Stimulated activated CD8-positive, alpha-beta memory T cell treated with anti-CD3 and anti-CD28 coated beads, Interleukin-7, amount 100 ng/mL, for 24 hours (primary cell): ENCODE results near the gene ADD1.

Experiments used
- DNase-seq: peaks from one replicate; pipeline ENCODE4 v3.0.0-alpha.2; 2020; ENCODE audit warnings: low read depth

The ADD1 gene

DNA sequence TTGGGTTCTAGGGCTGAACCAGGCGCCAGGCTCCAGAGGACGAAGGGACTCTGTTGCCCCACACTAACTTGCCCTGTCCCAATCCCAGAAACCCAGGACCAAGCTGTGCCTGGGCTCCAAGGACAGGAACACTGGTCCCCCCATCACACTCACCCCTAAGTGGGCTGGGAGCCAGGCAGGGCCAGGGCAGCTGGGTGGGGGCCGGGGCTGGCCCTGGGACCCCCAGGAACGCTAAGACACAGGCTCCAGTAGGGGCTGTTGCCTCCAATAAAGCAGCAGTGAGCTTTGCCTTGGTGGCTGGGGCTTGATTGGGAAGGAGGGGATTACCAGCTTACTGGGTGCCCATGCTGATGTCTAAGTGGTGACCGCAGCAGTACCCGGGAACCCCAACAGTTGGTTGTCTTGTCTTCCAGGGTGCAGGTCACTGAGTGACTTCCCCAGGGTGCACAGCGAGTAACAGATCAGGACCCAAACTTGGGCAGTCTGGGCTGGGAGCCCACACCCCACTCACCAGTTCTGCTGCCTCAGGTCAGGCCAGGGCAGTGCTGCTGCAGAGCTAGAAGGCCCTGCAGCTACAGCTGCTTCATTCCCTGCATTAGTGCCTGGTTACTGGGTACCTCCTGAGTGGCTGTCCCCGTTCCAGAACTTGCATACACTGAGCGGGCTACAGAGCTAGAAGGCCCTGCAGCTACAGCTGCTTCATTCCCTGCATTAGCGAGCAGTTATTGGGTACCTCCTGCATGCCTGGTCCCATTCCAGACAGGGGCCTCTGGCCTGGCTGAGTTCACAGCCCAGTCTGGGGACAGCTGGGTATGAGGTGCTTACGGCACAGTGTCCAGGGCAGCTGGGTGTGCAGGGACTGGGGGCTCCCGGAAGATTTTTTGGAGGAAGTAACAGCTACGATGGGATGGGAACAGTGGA is 9.4 kb upstream of the ADD1 start:
- no peak for DNase-seq

DNA sequence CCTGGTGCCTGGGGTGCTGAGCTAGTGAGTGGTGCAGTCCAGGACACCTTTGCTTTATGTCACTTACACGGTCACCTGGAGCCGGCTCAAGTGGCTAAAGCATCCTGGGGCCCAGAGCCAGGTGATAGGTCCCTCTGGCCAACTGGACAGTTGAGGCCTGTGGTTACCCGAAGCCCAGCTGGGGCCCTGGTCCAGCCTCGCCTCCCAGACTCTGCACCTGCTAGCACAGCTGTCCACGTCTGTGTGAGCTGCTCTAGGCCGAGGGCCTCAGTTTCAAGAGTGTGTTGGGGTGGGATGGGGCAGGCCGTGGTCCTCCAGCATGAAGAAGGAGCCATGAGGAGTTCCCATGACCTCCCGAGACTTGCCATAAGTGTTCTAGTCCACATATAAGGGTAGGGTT is 7.7 kb upstream of the ADD1 start:
- no peak for DNase-seq

DNA sequence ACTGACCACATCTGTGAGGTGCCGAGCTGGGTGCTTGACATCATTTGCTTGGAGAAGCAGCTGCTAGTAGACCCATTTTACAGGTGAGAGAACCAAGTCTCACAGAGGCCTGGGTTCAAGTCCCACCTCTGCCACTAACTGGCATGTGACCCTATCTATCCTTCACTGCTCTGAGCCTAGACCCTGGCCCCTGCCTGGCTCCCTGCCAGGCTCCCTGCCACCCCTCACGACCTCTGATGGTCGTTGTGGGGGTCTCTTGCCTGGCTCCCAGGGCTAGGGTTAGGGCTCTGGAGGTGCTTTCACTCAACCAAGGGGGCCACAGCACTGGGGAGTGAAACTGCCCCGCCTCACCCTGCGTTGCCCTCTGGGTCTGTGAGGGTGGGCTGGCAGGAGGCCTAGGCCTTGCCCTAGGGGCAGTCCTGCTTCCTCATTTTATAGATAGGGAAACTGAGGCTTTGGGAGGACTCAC is 7.2 kb upstream of the ADD1 start:
- no peak for DNase-seq

DNA sequence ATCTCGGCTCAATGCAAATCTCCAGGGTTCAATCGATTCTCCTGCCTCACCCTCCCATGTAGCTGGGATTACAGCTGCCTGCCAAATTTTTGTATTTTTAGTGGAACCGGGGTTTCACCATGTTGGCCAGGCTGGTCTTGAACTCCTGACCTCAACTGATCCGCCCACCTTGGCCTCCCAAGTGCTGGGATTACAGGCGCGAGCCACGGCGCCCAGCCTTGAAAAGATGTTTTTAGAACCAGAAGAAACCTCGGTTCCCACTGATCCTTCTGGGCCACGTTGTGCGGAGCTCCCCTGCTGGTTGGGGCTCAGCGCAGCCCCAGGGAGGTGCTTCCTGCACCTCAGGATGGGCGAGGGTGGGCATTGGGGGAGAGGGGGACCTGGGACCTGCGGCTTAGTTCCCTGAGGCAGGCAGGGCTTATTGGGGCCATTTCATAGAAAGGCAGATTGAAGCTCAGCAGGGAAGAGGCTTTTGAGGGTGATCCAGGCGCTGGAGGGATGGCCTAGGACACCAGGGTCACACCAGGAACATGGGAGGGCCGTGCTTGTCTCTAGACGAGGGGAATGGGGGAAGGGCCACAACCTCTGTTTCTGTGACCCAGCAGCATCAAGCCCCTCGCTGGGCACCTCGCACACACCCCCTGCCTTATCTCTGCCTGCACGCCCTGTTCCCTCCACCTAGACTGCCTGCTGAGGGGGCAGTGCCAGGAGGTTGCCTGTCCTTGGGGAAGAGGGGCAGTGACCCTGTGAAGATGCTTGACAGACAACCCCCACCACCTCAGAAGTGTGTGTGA is 6.3 kb upstream of the ADD1 start:
- DNase-seq = no peak

DNA sequence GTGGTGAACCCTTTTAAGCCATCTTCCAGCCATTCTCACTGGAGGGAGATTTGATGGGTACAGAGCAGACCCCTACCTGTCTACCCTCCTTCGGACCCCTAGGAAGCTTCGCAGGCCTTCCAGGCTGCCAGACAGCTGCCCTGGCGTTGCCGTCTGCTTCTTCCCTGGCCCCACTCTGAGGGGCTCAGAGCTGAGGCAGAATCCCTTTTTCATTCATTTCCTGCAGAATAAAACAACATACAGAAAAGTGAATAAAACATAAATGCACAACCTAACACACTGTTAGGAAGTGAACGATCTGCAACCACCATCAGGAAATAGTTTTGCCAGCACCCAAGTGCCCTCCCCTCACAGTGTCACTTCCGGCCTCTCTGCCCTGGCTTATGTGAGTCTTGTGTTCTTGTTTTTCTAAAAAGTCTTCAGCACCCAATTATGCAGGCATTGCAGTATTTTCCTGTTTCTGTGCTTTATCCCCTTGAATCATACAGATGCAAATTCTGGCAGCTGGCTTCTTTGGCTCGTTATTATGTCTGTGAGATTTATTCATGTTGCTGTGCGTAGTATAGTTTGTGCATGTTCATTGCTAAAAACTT is 5.6 kb upstream of the ADD1 start:
- peak; percentile 34 for DNase-seq

DNA sequence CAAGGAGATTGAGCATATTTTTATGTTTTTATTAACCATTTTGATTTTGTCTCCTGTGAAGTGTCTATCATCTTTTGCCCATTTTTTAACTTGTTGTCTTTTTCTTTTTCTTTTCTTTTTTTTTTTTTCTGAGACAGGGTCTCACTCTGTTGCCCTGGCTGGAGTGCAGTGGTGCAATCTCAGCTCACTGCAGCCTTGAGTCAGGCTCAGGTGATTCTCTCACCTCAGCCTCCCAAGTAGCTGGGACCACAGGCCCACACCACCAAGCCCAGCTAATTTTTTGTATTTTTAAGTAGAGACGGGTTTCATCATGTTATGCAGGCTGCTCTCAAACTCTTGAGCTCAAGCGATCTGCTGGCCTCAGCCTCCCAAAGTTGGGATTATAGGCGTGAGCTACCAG is 4.6 kb upstream of the ADD1 start:
- no peak for DNase-seq

DNA sequence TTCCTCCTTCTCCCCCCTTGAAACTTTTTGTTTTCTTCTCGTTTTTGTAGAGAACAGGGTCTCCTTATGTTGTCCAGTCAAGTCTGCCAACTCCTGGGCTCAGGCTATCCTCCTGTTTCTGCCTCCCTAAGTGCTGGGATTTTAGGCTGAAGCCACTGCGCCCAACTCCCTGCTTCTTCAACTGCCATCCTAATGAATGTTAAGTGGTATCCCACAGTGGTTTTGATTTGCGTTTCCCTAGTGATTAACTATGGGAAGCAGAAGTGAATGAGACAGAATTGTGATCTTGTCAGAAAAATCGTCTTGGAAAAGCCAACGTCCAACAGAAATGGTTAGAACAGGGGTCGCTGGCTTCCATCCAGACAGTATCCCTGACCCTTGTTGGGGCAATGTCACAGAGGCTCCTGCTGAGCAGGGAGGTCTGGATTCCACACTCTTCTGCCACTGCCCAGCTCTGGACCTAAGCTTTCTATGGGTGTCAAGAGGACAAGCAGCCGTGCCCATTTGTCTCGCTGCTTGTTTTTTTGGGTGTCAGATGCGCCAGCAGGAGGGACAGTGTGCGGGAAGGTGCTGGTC is 869 bp upstream of the ADD1 start:
- DNase-seq = no peak

DNA sequence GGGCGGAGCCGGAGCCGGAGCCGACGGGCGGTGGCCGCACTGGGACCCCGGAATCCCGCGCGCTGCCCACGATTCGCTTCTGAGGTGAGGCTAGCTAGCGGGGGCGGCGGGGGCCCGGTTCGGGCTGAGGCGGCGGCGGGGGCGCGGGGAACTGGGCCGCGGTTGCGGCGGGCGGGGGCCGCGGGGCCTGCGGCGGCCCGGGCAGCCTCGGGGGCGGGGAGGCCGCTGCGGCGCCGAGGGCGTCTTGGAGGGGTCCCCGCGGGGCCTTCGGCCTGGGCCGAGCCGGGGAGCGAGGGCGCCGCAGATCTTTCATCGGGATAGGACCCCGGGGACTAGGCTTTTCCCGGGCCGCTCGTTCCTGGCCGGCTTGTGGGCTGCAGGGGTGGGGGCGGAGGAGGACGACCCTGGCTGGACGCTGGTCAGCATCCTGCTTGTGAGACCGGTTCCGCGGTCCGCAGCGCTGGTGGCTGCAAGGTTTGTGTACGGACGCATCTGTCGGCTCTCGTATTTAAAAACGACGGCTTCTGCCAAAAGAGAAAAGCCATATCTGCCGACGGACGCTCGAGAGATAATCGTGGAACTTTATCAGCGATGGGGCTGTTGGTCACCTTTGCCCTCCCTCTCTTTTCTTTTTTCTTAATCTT is 419 bp downstream of the ADD1 start:
- no peak for DNase-seq

DNA sequence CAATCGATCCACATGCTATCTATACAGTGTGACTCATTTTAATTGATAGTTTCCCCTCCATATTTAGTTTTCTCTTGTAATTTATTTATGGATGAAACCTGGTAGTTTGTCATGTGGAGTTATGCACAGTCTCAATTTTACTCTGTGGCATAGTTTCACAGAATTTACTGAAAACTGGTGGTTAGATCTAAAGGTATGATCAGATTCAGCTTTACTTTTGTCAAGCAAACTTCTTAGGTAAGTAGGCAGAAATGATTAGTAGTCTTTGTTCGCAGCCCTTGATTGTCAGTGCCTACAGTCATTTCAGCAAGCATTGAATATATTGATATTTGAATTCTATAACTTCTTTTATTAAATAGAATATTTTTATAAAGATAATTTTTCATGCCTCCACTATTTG is 2.5 kb downstream of the ADD1 start:
- no peak for DNase-seq

DNA sequence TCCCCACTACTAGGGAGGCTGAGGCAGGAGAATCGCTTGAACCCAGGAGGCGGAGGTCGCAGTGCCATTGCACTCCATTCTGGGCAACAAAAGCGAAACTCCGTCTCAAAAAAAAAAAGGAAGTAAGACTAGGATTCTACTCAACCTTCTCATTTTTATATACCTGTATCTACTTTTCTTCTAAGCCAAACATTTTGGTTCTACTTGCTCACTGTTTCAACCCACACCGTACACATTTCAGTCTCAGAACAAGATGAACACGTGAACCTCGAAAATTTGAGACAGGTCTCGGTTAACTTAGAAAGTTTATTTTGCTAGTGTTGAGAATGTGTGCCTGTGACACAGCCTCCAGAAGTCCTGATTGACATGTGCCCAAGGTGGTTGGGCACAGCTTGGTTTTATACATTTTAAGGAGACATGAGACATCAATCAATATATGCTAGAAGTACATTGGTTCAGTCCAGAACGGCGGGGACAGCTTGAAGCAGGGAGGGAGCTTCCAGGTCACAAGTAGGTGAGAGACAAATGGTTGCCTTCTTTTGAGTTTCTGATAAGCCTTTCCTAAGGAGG is 3.7 kb downstream of the ADD1 start:
- DNase-seq = no peak

DNA sequence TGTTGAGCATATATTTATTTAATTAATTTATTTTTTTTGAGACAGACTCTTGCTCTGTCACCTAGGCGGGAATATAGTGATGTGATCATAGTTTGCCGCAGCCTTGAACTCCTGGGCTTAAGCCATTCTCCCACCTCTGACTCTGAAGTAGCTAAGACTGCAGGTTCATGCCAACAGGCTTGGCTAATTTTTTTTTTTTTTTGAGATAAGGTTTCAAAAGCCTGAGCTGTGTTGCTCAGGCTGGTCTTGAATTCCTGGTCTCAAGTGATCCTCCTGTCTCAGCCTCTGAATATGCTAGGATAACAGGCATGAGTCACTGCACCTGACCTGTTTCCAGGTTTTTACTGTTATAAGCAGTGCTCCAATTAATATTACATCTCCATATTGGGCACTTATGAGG is 4.8 kb downstream of the ADD1 start:
- no peak for DNase-seq

DNA sequence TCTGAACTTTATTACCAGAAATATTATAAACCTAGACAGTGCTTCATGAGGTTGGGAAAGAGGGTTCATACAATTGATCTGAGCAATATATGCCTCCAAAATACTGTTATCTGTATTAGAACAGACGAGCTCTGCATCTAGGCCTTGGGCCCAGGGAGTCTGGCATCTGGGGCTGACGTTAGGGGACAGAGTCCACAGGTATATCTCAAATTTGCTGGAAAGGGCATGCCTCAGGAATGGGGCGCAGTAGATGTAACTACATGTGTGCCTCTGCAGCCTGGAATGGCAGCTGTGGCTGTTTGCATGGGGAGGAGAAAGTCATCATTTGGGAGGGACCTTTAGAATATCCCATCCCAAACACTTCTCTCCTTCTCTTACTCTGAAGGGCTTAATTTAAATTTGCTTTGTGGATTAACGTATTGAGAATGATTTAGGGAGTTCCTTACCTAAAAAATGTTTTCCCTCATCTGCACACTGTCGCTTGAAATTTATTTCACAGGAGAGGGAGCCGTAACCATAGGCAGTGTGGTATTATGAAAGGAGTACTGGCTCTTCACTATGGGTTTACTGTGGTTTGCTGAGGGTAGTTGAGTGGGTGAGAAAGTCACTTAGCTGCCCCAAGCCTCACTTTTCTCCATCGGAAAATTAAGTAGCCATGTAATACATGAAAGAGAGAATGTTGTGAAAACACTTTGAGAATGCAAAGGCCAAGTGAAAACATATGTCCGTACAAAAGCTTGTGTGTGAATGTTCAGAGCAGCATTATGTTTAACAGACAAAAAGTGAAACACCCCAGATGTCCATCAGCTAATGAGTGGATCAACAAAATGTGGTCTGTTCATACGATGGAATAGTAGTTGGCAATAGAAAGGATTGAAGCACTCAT is 5.9 kb downstream of the ADD1 start:
- no peak for DNase-seq

DNA sequence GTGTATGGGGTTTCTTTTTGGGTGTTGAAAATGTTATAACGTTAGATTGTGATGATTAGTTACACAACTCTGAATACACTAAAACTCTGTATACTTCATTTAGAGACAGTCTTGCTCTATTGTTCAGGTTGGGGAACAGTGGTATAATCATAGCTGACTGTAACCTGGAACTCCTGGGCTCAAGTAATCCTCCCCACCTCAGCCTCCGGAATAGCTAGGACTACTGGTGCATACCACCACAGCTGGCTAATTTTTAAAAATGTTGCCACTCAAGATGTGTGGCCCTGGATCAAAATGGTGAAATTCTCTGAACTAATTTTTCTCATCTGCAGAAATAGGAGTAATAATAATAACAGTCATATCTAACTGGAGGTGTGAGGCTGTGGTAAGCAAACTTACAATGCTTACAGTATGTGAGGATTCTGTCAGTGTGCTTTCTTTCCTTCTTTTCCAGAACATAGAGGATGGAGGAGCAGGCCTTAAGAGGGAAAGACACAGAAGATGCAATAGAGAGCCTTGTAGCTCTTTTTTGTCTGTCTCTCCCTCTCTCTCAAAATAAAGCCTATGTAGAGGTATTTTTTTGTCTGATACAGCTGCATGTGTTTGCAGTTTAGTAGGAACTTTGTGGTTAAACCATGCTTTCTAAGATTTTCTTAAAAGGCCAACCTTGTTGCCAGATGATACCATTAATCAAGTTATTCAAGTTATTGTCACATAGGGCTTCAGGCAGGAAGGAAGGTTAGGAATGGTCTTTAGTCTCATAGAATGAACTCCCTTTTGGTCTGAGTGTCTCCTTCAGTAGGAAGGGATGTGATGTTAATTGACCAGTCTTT is 7.5 kb downstream of the ADD1 start:
- DNase-seq = no peak

DNA sequence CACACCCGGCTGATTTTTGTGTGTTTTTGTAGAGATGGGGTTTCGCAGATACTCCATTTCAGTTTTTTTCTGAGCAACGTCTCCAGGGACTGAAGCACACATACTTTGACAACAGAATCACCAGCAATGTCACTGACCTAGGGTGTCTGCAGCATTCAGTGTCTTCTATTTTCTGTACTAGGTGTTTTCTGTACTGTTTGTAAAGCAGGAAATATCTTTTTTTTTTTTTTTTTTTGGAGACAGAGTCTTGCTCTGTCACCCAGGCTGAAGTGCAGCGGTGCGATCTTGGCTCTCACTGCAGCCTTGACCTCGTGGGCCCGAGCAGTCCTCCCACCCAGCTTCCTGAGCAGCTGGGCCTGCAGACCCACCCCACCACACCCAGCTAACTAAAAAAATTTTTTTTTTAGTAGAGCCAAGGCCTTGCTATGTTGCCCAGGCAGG is 8.9 kb downstream of the ADD1 start:
- DNase-seq = no peak

DNA sequence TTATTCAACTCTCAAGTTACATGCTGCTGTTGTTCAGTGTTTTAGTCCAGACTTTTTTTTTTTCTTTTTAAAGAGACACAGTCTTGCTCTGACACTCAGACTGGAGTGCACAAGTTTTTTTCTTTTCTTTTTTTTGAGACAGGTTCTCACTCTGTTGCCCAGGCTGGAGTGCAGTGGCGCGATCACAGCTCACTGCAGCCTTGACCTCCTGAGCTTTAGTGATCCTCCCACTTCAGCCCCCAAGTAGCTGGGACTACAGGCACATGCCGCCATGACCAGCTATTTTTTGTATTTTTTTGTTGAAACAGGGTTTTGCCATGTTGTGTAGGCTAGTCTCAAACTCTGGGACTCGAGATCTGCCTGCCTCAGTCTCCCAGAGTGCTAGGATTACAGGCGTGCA is 11.9 kb downstream of the ADD1 start:
- no peak for DNase-seq

DNA sequence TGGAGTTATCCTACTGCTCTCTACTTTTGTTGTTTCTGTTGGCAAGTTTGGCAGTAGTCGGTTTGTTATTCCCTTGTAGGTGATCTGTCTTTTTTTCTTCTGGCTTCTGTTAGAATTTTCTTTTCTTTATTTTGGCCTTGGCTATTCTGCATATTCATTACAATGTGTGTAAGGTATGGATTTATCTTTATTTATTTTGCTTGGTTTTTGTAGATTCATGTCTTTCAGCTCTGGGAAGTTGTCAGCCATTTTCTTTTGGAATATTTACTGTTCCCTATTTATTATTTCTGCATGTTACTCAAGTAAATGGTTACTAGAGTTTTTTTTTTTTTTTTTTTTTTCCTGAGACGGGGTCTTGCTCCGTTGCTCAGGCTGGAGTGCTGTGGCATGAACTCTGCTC is 12.6 kb downstream of the ADD1 start:
- no peak for DNase-seq

DNA sequence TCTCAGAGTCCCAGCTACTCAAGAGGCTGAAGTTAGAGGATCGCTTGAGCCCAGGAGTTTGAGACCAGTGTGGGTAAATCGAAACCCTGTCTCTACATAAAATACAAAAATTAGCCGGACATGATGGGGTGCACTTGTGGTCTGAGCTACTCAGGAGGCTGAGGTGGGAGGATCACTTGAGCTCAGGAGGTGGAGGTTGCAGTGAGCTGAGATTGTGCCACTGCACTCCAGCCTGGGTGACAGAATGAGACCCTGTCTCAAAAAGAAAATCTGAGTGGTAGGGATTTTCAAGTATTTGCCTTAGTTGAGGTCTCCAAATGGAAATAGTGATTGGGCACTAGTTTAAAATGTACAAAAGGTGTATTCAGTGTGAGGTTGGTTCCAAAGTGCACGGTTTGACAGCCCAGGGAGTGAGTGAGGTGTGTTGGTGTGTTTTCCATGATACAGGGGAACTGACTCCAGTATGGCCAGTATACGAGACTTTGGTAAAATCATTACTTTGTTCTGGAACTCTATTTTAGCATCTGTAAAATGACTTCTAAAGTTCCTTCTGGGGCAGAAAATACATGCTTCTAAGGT is 13.8 kb downstream of the ADD1 start:
- no peak for DNase-seq

DNA sequence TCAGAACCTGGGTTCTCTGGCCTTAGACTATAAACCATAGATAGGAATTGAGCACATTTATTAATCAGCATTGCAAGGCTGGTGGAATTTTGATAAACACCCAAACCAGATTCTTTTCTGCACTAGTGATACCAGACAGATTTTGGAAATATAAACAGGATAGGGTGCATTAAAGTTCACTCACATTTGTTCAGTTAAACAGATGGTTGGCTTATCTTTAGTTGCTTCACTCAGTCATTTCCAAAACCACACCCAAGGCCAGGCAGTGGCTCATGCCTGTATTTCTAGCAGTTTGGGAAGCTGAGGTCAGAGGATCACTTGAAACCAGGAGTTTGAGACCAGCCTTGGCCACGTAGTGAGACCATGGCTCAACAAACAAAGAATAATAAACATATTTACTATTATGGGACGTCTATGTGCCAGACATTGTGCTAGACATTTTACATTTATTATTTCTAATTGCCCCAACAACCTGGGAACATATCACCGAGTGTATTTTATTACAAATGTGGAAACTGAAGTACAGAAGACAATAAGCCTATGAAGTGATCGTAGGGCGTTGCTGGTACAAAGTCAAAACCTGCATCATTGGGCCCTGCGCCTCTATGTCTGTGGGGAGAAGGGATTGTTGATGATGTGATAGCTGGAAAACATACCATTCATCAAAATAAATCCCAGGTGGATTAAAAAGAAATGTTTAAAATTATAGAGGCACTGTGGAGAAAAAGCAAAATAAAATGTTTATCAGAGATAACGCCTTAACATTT is 15.0 kb downstream of the ADD1 start:
- no peak for DNase-seq
